IPS-NIHi11 (cell line): ENCODE data around the gene VWF.
"Not testable (repeated sequence)": the region's sequence is repeated elsewhere in the genome, so short reads cannot be mapped to it uniquely, and the experiment has no call there.

ENCODE experiments used
- DNase-seq: peaks from one replicate; pipeline ENCODE4 v3.0.0; 2012; ENCODE audit warnings: mixed read lengths, low spot score

Gene VWF

GRCh38 chr12:6145564-6145963 is 21.1 kb upstream of the VWF start:
- no peak for DNase-seq

- no peak for DNase-seq
Observed at GRCh38 chr12:6143303-6143675, 18.8 kb upstream of the VWF start.

- not testable (repeated sequence) for DNase-seq
Observed at GRCh38 chr12:6142368-6143302, 18.2 kb upstream of the VWF start.

- DNase-seq: not testable (repeated sequence)
Observed at GRCh38 chr12:6141731-6142367, 17.4 kb upstream of the VWF start.

- no peak for DNase-seq
Observed at GRCh38 chr12:6140651-6141447, 16.4 kb upstream of the VWF start.

GRCh38 chr12:6135071-6135470 is 10.6 kb upstream of the VWF start:
- no peak for DNase-seq

GRCh38 chr12:6133642-6134041 is 9.2 kb upstream of the VWF start:
- DNase-seq: no peak

GRCh38 chr12:6132496-6132895 is 8.0 kb upstream of the VWF start:
- no peak for DNase-seq

- DNase-seq: no peak
Observed at GRCh38 chr12:6125310-6125608, 789 bp upstream of the VWF start.

- no peak for DNase-seq
Observed at GRCh38 chr12:6123258-6123657, 1.2 kb downstream of the VWF start.

- no peak for DNase-seq
Observed at GRCh38 chr12:6122201-6122600, 2.3 kb downstream of the VWF start.

- DNase-seq: no peak
Observed at GRCh38 chr12:6120796-6121473, 3.5 kb downstream of the VWF start.

- DNase-seq: no peak
Observed at GRCh38 chr12:6118891-6119568, 5.4 kb downstream of the VWF start.

- no peak for DNase-seq
Observed at GRCh38 chr12:6116471-6117021, 7.9 kb downstream of the VWF start.

GRCh38 chr12:6115389-6115788 is 9.1 kb downstream of the VWF start:
- DNase-seq: no peak

- DNase-seq: no peak
Observed at GRCh38 chr12:6114476-6114870, 10.0 kb downstream of the VWF start.

GRCh38 chr12:6113691-6114475 is 10.6 kb downstream of the VWF start:
- DNase-seq: no peak

GRCh38 chr12:6112004-6112403 is 12.5 kb downstream of the VWF start:
- no peak for DNase-seq

- no peak for DNase-seq
Observed at GRCh38 chr12:6110006-6110405, 14.5 kb downstream of the VWF start.

GRCh38 chr12:6106218-6106617 is 18.3 kb downstream of the VWF start:
- DNase-seq: no peak

- no peak for DNase-seq
Observed at GRCh38 chr12:6104842-6105241, 19.6 kb downstream of the VWF start.
